Fibroblast of gingiva (primary cell): Measurements from ENCODE around the gene HGFAC.
"Not testable (repeated sequence)": the region's sequence is repeated elsewhere in the genome, so short reads cannot be mapped to it uniquely, and the experiment has no call there.

ENCODE experiments used
- DNase-seq: peaks from one replicate; pipeline ENCODE4 v3.0.0-alpha.2; 2011; ENCODE audit warnings: low read depth

The HGFAC gene

DNA sequence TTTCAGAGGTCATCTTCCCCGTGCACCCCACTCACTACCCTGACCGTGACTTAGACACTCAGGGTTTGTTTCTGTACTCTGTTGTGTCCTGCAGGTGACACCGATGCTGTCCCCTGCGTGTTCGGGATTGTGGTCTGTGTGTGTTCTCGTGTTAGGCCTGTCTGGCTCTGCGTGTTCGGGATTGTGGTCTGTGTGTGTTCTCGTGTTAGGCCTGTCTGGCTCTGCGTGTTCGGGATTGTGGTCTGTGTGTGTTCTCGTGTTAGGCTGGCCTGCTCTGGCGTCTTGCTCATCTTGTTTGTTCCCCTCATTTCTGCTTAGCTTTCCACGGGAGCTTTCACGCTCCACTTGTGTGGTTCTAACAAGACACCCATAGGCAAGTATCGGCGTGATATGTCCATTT lies 30.6 kb upstream of the HGFAC start:
- DNase-seq = not testable (repeated sequence)

DNA sequence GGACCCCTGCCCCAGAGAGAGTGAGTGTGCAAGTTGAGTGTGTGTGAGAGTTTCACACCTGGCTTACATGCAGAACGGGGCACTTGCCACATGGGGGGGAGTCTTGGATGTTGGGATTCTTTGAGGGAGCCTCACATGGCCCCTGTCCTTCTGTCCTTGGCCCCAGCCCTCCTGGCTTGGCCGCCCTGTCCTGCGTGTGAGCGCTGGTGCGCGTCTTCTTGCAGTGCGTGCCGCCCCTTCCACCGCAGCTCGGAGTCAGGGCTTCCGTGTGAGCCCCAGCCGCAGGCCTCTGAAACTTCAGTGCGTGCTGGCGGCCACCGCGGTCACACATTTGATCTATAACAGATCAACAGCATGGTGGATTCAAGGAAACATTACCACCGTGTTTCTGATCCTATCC lies 30.1 kb upstream of the HGFAC start:
- no peak for DNase-seq

DNA sequence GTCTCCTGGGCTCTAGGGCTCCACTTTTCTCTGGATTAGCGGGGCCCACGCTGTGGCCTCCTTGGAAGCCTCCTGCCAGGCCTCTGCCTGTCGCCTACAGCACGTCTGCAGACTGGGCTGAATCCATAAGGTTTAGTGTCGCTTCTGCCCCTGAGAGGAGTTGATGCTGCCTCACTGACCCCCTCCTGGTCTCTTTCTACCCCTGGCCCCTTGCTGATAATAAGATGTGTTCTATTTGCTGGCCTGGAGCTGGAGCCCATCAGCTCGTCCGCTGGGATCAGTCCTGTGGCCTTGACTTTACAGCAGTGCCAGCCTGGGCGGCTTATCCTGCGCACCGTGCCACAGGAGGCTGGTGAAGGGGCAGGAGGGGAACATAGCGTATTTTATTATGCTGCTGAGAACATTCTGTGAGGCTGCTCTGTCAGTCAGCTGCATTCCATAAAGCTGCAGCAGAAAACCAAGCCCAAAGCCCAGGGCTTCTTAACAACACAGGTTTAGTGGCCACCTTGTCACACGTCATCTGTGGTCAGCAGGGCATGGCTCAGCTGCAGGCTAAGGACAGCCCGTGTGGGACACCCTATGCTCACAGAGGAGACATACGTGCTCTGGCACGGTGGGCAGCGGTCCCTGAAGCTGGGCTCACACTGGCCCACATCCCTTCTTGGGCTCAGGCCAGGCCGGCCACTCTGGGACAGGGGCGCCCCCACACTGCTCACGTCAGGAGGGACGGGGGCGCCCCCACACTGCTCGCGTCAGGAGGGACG lies 29.3 kb upstream of the HGFAC start:
- no peak for DNase-seq

DNA sequence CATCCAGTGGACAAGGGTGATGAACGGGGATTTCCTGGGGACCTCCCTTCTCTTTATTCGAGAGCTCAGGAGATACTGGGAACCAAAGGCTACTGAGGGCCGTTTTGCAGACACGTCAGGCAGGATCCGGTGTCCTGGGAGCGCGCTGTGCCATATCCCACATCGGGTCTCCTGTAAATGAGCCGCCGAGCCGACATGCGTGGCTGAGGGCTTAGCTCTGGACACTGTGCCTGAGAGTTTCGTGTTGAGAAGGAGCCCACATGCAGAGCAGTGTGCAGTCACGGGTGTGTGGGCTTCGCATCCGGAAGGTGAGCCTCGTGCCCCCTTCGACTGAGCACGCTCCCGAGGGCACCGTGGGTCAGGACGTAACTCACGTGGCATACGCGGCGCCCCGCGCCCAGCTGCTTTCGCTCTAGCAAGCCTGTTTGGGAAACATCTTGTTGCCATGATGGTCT lies 28.5 kb upstream of the HGFAC start:
- DNase-seq = no peak

DNA sequence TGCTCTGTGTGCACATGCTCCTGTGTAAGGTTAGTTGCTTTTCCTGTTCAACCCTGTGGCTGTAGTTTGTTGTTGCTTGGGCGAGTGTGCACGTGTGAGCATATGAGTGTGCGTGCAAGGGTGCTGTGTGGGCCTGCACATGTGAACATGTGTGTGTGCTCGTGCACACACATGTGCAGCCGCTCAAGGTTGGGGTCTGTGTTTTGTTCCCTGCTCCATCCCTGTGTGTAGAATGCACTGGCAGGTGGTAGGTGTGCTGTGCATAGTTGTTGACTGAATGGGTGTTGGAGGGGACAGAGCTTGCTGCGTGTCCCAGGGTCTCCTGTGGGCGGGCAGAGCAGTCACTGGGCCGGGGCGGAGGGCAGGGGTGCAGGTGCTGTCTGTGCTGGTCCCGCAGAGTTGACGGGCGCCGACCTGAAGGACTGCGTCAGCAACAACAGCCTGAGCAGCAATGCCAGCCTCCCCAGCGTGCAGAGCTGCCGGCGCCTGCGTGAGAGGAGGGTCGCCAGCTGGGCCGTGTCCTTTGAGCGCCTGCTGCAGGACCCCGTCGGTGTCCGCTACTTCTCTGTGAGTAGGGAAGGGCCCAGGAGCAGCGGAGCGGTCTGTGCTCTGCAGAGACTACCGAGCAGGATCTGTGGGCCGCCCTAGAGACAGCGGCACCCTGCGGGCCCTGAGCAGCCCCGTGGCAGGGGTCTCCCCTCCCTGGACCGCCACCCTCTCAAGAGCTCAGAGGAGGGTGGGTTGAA lies 27.9 kb upstream of the HGFAC start:
- DNase-seq = no peak

DNA sequence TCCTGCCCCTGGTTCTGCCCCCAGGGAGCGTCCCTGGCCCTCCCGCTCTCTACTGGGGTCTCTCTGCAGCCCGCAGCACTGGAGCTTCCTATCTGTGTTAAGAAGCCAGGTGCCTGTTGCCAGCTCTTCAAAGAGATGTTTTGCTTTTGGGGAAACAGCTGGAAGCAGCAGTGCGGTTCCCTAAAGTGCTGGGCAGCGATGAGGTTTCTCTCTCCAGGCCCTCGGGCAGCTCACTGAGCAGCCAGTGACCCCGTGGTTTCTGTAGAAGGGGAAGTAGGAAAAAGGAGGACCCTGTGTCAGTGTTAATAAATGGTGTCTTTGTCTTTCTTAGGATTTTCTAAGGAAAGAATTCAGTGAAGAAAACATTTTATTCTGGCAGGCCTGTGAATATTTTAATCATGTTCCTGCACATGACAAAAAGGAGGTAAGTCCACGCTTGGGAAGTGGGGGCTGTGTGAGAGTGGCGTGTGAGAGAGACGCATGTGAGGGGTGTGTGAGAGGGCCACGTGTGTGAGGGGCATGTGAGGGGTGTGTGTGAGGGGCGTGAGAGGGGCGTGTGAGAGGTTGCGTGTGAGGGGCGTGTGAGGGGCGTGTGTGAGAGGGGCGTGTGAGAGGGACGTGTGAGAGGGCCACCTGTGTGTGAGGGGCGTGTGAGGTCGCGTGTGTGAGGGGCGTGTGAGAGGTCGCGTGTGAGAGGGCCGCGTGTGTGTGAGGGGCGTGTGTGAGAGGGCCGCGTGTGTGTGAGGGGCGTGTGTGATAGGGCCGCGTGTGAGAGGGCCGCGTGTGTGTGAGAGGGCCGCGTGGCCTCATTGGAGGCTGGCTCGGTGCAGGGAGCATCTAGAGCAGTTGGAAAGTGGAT lies 27.1 kb upstream of the HGFAC start:
- DNase-seq = no peak

DNA sequence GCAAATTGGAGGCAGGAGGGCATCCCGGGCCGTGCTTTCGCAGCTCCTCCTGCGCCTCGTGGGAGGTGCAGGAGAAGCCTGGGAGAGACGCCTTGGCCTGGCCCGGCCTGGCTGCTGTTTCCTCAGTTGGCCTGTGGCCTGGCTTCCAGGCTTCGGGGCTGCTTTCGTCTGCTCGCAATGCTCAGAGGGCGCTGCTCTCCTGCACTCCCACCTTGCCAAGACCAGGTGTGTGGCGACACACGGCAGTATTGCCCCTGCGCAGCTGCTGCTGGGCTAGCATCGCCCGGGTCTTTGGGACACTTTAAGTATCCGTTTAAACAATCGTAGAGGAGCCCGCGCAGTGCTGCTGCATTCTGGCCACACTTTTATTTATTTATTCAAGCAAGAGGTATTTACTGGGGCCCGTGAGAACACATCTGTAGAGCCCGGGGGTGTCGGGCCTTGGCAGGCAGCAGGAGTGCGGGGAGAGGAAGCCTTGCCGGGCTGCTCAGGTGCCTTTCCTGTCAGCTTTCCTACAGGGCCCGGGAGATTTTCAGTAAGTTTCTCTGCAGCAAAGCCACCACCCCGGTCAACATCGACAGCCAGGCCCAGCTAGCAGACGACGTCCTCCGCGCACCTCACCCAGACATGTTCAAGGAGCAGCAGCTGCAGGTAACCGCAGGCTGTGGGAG lies 26.2 kb upstream of the HGFAC start:
- DNase-seq = no peak

DNA sequence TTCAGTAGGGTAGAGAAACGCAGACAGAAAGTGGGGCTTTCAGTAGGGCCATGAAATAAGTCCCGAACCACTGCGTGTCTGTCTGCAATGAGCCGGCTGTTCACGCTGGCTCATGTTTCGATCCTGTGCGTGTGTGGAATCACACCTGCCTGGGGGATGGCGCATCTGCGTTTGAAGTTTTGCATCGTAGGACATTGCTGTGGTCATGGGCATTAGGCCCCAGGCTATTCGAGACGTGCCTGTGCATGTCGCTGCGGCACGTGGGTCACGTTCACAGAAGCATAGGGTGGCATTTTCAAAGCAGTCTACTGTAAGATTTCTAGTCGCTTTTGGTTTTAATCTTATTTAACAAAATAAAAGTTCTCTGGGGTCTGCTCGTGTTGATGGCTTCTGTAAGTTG lies 25.5 kb upstream of the HGFAC start:
- DNase-seq = no peak

DNA sequence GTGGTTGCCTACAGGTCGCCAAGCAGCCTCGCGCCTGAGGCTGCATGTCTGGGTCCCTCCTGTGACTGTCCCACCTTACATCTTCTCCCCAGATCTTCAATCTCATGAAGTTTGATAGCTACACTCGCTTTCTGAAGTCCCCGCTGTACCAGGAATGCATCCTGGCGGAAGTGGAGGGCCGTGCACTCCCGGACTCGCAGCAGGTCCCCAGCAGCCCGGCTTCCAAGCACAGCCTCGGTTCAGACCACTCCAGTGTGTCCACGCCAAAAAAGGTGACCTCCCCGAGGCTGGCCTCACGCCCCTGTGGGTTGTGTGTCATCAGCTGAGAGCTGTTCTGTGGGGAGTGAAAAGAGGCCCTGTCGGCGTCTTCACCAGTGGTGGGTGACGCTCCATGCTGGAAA lies 24.9 kb upstream of the HGFAC start:
- DNase-seq = no peak

DNA sequence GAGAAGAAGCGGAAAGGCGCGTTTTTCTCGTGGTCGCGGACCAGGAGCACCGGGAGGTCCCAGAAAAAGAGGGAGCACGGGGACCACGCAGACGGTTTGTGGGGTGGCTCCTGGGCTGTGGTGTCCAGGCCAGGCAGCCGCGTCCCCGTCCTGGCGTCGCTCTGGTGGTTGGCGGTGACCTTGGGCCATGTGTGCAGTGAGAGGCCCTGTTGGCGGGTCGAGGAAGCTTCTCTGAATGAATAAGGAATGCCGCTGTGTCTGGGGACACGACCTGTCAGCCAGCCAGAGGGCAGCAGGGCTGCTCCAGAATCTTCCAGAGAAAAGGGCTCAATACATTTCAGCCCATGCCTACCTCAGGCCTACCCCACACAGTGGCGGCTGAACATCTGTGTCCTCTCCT lies 24.3 kb upstream of the HGFAC start:
- DNase-seq = no peak

DNA sequence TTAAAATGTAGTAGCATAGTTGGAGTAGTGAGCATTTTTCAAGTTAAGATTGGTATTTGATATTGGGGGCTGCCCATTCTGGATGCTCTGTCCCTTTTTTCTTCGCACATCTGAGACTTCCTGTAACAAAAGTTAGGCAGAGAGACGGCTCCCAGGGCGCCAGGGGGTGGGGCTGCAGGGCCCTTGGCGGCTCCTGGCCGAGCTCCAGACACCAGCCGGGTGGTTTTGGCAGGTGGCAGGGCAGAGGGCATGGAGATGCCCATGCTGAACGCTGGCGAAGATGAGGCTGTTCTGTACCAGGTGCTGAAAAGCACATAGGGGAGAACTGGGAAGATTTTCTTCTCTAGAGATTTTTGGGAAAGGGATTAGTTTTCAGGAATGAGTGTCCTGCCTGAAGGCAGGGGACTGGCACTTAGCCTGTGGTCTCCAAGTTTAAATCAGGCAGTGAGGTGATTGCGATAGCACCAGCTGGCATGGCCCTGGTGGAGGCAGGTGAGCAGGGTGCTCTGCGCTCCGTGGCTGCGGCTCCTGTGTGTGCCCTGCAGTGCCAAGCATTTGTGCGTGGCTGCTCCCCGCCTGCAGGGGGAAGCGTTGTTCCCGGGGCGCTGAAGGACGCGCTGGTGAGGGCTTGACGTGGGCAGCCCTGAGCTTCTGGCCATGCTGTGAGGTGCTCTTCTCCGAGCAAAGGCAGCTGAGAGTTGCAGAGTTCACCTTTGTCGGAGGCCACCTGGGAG lies 23.6 kb upstream of the HGFAC start:
- no peak for DNase-seq

DNA sequence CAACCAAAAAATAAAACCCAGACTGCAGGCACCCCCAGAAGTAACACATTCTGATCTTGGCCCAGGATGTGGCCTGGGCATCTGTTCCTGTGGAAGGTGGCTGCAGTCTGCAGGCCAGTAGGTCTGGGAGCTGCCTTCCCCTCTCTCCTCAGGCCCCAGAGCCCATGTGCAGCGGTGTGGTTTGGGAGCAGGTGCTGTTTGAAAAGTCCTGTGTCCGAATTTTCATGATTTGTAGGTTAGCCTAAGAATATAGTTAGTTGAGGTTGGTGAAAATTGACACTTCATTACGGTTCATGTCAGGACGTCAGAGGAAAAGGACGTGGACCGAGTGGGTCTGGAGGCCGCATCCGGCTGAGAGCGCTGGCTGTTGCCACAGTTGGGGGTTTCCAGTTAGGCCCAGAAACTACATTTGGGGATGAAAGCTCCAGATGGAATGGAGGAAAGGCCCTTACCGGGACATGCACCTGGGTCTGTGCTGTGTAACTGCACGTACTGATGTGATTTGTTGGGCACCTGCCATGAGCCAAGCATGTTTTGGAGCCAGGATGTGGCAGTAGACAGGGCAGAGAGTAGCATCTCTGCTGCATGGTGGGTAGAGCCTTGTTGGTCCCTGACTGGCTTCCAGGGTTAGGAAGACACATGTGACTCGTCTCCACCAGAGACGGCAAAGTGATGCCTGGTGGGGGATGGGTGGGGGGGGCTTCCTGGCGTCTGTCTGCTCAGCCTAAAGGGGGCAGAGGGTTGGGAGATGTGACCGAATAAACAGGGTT lies 21.7 kb upstream of the HGFAC start:
- no peak for DNase-seq

DNA sequence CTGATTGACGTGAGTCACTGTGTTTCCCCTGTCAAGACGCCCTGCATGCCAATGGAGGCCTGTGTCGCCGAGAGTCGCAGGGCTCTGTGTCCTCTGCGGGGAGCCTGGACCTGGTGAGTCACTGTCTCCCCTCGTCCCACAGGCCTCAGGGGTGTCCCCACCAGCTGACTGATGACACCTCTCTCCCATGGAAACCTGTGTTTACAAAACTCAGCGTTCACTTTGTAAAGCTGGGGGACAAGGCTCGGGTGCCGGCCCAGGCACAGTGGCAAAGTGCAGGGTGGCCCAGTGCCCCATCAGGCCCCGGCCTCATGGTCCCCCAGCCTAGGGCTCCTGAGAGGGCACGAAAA lies 21.2 kb upstream of the HGFAC start:
- no peak for DNase-seq

DNA sequence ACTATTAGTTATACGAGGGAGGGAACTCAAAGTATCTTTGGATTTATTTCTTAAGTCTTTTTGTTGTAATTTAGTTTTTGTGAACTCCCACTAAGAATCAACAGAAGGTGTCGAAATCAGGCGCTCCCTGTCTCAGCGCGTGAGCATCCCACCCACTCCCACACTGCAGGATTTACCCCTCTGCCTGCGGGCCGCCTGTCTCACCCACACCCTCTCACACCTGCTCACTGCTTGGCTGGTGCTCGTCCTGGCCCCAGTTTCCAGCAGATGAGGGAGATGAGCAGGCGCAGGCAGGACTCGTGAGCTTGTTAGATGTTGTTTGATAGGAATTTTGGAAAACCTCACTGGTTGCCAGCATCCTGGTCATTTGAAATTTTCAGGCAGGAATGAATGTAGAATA lies 20.8 kb upstream of the HGFAC start:
- no peak for DNase-seq

DNA sequence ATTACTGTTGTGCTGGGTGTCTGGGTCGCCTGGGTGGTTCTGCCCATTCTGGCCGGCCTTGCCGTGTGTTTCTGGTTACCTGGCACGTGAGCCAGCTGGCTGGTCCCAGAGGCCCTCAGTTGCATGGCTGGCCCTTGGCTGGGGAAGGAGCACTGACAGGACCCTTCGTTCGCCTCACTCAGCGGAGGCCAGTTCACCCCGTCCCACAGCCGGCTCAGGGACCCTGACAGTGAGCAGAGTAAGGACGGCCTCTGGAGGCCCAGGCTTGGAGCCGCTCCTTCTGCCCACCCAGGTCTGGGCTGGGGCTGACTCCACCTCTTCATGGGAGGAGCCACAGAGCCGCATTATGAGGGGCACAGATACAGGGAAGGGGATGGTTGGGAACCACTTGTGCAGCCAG lies 20.3 kb upstream of the HGFAC start:
- no peak for DNase-seq

DNA sequence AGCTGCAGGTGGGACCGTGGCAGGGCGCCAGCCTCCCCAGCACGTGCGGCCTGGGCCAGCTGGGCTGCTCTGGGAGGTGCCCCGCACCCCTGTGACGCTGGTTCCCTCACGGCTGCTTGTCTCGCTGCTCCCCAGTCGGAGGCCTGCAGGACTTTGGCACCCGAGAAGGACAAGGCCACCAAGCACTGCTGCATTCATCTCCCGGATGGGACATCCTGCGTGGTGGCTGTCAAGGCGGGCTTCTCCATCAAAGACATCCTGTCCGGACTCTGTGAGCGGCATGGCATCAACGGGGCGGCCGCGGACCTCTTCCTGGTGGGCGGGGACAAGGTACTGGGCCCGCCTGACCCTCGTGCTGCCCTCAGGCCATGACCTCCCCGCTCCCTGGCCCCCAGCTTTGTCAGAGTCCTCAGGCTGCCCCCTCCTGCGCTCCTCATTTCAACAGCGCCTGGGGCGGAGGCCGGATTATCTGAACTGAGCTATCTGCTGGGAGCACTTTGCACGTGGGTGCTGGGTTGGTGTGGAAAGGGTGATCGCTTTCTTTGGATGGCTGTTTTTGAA lies 19.4 kb upstream of the HGFAC start:
- DNase-seq = no peak

DNA sequence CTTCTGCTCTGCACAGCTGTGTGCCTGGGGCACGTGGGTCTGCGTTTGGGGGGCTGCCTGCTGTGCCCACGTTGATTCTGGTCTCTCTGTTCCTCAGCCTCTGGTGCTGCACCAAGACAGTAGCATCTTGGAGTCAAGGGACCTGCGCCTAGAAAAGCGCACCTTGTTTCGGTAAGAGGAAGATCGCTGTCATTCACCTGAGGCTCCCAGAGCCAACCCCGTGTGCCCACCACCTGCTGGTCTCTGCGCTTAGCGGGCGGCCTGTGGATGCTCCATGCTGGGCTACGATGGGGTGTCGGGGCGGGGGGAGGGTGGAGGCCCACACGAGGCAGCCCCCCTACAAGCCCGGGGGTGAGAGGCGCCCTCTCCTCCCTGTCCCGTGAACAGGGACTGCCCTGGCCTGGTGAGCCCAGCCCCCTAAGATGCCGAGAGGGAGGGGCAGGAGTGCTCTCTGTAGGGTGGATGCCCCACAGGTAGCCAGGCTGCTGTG lies 18.9 kb upstream of the HGFAC start:
- DNase-seq = no peak

DNA sequence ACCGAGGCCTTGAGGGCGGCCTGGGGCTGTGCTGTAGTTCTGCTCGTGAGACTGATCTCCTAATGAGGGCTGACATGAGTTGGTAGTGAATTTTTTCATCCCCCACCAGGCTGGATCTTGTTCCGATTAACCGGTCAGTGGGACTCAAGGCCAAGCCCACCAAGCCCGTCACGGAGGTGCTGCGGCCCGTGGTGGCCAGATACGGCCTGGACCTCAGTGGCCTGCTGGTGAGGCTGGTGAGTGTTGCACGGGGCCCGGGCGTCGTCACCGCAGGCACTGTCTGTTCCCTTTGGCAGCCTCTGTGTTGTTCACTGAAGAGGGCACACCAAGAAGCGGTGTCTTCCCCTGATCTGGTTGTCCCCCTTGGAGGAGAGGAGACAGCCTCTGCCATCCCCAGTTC lies 18.4 kb upstream of the HGFAC start:
- no peak for DNase-seq

DNA sequence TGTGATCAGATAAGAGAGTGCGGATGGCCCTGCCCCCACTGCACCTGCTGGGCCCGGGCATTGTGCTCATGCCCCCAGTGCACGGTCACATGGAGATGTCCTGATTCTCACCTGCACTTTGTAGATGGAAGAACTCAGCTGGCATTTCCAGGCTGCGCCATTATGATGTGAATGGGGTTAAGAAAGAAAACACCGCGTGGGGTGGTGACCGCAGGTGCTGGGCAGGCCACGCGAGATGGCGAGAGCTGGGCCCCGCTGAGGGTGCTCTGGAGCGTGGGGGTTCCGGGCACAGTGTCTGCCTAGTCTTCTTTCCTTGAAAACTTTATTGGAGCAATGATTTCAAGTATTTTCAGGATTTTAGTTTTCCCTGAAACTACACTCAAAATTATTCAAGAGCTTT lies 17.8 kb upstream of the HGFAC start:
- no peak for DNase-seq

DNA sequence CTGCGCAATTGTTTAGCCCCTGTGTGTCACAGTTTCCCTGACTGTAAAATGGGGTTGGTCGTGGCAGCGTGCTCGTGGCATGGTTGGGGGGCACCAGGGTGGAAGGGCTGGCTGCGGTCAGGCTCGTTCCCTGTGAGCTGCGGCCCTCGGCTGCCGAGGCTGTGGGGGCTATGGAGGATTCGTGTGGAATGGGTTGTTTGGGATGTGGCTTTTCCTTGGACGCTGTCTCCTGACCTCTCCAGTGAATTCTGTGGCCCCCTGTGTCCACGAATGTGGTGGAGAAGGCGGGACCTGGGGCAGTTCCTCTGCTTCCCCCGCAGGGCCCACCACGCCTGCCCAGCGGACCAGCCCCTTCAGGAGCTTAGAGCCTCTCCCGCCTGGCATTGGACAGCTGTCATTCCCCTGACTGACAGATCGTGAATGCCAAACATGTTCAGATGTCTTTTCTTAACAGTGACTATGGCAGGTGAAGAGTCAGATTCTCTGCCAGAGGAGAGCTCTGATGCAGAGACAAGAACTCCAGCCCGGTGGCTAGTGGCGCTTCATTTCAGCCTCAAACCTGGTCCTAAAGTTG lies 17.2 kb upstream of the HGFAC start:
- DNase-seq = no peak
